A673 (cell line): ENCODE results near the gene NUMB.

Experiments used
- EZH2 ChIP-seq: fragments of 200-600 bp; sonication (generic); IDR thresholded peaks from 2 replicates; pipeline ENCODE4 v1.6.1; 2017; ENCODE audit warnings: borderline replicate concordance, low read depth, mild to moderate bottlenecking, mixed read lengths, antibody characterized with exemption, low read length; ENCODE audit not compliant: poor library complexity, severe bottlenecking
- TF ChIP-seq, protein P1 (sequence below): fragments of 300-800, 200-600 bp; sonication (generic); conservative IDR thresholded peaks from 2 replicates; pipeline ENCODE4 v1.5.1; 2017; ENCODE audit warnings: low read depth, mild to moderate bottlenecking, antibody characterized with exemption, low read length, moderate library complexity, mixed read lengths

DNA sequence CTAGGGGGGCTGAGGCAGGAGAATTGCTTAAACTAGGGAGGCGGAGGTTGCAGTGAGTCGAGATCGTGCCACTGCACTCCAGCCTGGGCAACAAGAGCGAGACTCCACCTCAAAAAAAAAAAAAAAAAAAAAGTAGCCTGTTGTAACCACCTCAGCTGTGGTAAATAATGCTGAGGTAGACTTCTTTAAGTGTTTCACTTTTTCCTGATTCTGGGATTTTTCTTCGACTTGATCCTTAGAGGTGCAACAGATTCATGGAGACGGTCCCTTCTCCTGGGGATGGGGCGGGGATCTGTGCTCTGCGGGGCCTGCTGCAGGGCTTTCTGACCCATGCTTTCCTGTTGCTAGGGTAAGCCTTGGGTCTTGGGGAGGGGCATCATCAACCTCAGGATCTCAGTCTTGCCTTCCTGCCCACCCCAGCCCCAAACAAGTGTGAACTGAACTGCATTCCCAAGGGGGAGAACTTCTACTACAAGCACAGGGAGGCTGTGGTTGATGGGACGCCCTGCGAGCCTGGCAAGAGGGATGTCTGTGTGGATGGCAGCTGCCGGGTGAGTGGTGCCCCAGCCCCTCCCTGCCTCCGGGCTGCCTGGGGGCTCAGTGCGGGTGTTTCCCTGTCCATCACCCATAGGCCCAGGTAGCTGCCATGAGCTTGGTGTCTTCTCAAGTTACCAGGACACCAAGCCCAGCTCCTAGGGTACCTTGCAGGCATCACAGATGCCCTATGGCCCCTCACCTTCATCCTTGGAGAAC lies 208.6 kb downstream of the NUMB start:
- TF ChIP-seq, protein P1, sequence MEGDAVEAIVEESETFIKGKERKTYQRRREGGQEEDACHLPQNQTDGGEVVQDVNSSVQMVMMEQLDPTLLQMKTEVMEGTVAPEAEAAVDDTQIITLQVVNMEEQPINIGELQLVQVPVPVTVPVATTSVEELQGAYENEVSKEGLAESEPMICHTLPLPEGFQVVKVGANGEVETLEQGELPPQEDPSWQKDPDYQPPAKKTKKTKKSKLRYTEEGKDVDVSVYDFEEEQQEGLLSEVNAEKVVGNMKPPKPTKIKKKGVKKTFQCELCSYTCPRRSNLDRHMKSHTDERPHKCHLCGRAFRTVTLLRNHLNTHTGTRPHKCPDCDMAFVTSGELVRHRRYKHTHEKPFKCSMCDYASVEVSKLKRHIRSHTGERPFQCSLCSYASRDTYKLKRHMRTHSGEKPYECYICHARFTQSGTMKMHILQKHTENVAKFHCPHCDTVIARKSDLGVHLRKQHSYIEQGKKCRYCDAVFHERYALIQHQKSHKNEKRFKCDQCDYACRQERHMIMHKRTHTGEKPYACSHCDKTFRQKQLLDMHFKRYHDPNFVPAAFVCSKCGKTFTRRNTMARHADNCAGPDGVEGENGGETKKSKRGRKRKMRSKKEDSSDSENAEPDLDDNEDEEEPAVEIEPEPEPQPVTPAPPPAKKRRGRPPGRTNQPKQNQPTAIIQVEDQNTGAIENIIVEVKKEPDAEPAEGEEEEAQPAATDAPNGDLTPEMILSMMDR: no peak
- no peak for TF ChIP-seq EZH2
